ENCODE measurements around the gene TPRG1. TPM values are rescaled to one million over a fixed set of nuclear protein-coding genes. Genes with fewer than 3 reads are reported as not detected.

TPRG1 gene
- total and polyA plus RNA-seq, 2 of the 4 experiments (the other 2 are of a cell fraction): 0.17 TPM; not detected in 1

GRCh38 chr3:189349772-189350171, 178.0 kb downstream of the TPRG1 start:
- H2AK9ac ChIP-seq (replicated peaks; ENCODE audit: low read depth, low read length, poor library complexity): no peak overlapping the region
- no peak overlapping the region for H2BK20ac ChIP-seq (ENCODE audit: low read depth, low read length)
- H3K23ac ChIP-seq (ENCODE audit: low read depth, low read length): no peak overlapping the region
- H3K4me2 ChIP-seq (ENCODE audit: low read depth, low read length): no peak overlapping the region
- H2BK120ac ChIP-seq (ENCODE audit: low read depth, low read length): no peak overlapping the region
- no peak overlapping the region for H2AK5ac ChIP-seq (ENCODE audit: low read depth, low read length)
- intact Hi-C loops (cut with micrococcal nuclease) (loop anchor here (10.0 kb wide), 1 partner anchor 85 kb away; no protein-coding TSS in a partner anchor), dilution Hi-C loops (cut with HindIII; ENCODE audit: low sequenced_read_pairs, unreplicated experiment) (no loop called here), in situ Hi-C loops (cut with MboI; ENCODE audit: low sequenced_read_pairs) (no loop called here)
- POLR2A ChIA-PET (ENCODE audit: unreplicated experiment): no interaction called here
- H4K91ac ChIP-seq (ENCODE audit: insufficient read depth, low read depth, low read length): no peak overlapping the region
- H4K8ac ChIP-seq (ENCODE audit: low read depth in 2 of 2, low read length in 2 of 2): no peak overlapping the region
- no peak overlapping the region for H3K27ac ChIP-seq (ENCODE audit: insufficient read depth, low read length)
- no peak overlapping the region for H4K5ac ChIP-seq (ENCODE audit: low read depth, low read length)
- no peaks in the 10 kb centered on the region for H3K27me3 ChIP-seq (ENCODE audit: control insufficient read depth, insufficient read depth, low read length)
- no peak overlapping the region for H3K9ac ChIP-seq (ENCODE audit: low read depth, low read length)
- CTCF ChIA-PET: interaction anchor here (0.6 kb wide), 1 partner anchor 1347 kb away, joined by 3 read pairs; no protein-coding TSS in a partner anchor
- DNase-seq (no peak), ATAC-seq (ENCODE audit: low read depth) (no peak)
- no peaks in the 10 kb centered on the region for H4K20me1 ChIP-seq (ENCODE audit: insufficient read depth, low read length)
- H3K56ac ChIP-seq (ENCODE audit: extremely low read depth, insufficient read depth, low read length): no peak overlapping the region
- TF ChIP-seq CTCF (conservative IDR thresholded peaks at IDR 0.05; ENCODE audit: low read depth, low read length): no peak
- no peak for TF ChIP-seq MAFK (IDR thresholded peaks at IDR 0.05; ENCODE audit: low read depth, low read length)
- no peak for TF ChIP-seq RAD21 (IDR thresholded peaks at IDR 0.05; ENCODE audit: low read length)
- no peak for TF ChIP-seq RFX5 (IDR thresholded peaks at IDR 0.05; ENCODE audit: low read depth, low read length)
- TF ChIP-seq RCOR1 (IDR thresholded peaks at IDR 0.05; ENCODE audit: insufficient replicate concordance, low read length): no peak
- no peak for TF ChIP-seq FOS (IDR thresholded peaks at IDR 0.05; ENCODE audit: low read depth, low read length)
- TF ChIP-seq USF2 (IDR thresholded peaks at IDR 0.05; ENCODE audit: low read depth, low read length): no peak
- no peak for TF ChIP-seq MXI1 (IDR thresholded peaks at IDR 0.05; ENCODE audit: borderline replicate concordance, low read depth, low read length)
- TF ChIP-seq ELK1 (IDR thresholded peaks at IDR 0.05; ENCODE audit: borderline replicate concordance, low read depth, low read length): no peak
- no peak overlapping the region for H3K4me3 ChIP-seq (ENCODE audit: insufficient read depth, low read depth, low read length)
- no peak overlapping the region for H3K18ac ChIP-seq (ENCODE audit: low read depth, low read length)
- no peak overlapping the region for H3K4ac ChIP-seq (ENCODE audit: low read depth, low read length)
- no TSS peak for BruUV-seq (replicated peaks)
- H3K9me3 ChIP-seq (ENCODE audit: control insufficient read depth, insufficient read depth, low read length): no peaks in the 10 kb centered on the region
- WGBS, 2 experiments (ENCODE audit: extremely low coverage in 2 of 2, insufficient read length in 1 of 2): no CpG with 5 or more reads among the region's 3 CpGs
- H2BK5ac ChIP-seq (ENCODE audit: low read depth, low read length, poor library complexity, severe bottlenecking): no peak overlapping the region
- no peak overlapping the region for H3K14ac ChIP-seq (replicated peaks; ENCODE audit: low read depth, low read length)
- H3K36me3 ChIP-seq (ENCODE audit: control insufficient read depth, insufficient read depth, low read length): no peaks in the 10 kb centered on the region
- H2AFZ ChIP-seq (replicated peaks; ENCODE audit: low read length, poor library complexity): no peak overlapping the region
- no peaks in the 10 kb centered on the region for H3K79me1 ChIP-seq (ENCODE audit: low read depth in 1 of 2, low read length in 2 of 2)
- no peaks in the 10 kb centered on the region for H3K9me1 ChIP-seq (ENCODE audit: insufficient read depth, low read length)
- no peaks in the 10 kb centered on the region for H3K4me1 ChIP-seq (ENCODE audit: control insufficient read depth, insufficient read depth, low read length)
- no peak overlapping the region for H2BK15ac ChIP-seq (ENCODE audit: low read depth, low read length)
